Middle frontal gyrus (tissue), 1 donor: ENCODE results near the gene CROCC.
"Not testable (repeated sequence)": the region's sequence is repeated elsewhere in the genome, so short reads cannot be mapped to it uniquely, and the experiment has no call there.

Experiments
- DNase-seq: peaks from one replicate; pipeline ENCODE4 v3.0.0-alpha.2; 2015; ENCODE audit warnings: low spot score; ENCODE audit errors: extremely low spot score

CROCC gene, protein sequence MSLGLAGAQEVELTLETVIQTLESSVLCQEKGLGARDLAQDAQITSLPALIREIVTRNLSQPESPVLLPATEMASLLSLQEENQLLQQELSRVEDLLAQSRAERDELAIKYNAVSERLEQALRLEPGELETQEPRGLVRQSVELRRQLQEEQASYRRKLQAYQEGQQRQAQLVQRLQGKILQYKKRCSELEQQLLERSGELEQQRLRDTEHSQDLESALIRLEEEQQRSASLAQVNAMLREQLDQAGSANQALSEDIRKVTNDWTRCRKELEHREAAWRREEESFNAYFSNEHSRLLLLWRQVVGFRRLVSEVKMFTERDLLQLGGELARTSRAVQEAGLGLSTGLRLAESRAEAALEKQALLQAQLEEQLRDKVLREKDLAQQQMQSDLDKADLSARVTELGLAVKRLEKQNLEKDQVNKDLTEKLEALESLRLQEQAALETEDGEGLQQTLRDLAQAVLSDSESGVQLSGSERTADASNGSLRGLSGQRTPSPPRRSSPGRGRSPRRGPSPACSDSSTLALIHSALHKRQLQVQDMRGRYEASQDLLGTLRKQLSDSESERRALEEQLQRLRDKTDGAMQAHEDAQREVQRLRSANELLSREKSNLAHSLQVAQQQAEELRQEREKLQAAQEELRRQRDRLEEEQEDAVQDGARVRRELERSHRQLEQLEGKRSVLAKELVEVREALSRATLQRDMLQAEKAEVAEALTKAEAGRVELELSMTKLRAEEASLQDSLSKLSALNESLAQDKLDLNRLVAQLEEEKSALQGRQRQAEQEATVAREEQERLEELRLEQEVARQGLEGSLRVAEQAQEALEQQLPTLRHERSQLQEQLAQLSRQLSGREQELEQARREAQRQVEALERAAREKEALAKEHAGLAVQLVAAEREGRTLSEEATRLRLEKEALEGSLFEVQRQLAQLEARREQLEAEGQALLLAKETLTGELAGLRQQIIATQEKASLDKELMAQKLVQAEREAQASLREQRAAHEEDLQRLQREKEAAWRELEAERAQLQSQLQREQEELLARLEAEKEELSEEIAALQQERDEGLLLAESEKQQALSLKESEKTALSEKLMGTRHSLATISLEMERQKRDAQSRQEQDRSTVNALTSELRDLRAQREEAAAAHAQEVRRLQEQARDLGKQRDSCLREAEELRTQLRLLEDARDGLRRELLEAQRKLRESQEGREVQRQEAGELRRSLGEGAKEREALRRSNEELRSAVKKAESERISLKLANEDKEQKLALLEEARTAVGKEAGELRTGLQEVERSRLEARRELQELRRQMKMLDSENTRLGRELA (N-terminal part only)

DNA sequence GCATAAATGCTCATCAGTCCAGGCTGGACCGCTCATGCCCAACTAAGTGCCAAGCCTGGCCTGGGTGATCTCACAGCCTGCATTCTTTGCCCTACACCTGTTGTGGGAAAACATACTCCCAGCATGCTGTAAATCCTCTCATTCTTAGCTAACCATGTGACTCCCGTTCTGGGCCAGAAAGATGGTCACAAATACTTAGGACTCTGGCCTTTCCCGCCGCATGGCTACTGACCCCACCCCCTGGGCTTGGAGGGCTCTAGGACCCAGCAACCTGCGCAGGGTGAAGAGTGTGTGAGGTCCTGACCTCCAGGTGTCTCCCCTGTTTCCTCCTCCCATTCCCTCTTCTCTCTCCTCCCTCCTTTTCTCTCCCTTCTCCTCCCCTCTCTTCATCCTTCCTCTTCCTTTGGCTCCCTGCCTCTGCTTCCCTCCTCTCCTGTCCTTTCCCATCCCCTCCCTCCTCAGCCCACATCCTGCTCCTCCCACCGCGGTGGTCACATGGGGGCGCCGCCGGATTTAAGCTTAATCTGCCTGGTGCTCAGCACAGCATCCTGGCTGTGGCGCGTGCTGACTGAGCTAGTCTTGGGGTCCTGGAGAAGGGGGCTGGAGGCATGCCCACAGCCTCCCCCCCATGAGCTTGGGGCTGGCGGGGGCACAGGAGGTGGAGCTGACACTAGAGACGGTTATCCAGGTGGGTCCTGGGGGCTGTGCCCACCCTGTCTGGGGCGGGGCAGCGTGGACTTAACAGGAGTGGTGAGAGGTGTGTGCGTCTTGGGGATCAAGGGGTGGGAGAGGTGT is at the start of gene CROCC:
Gene CROCC (plus strand): TSS at position 541 of the 795 bp plus-strand sequence. CDS start 88 bp downstream, at position 629.
- no peak for DNase-seq

DNA sequence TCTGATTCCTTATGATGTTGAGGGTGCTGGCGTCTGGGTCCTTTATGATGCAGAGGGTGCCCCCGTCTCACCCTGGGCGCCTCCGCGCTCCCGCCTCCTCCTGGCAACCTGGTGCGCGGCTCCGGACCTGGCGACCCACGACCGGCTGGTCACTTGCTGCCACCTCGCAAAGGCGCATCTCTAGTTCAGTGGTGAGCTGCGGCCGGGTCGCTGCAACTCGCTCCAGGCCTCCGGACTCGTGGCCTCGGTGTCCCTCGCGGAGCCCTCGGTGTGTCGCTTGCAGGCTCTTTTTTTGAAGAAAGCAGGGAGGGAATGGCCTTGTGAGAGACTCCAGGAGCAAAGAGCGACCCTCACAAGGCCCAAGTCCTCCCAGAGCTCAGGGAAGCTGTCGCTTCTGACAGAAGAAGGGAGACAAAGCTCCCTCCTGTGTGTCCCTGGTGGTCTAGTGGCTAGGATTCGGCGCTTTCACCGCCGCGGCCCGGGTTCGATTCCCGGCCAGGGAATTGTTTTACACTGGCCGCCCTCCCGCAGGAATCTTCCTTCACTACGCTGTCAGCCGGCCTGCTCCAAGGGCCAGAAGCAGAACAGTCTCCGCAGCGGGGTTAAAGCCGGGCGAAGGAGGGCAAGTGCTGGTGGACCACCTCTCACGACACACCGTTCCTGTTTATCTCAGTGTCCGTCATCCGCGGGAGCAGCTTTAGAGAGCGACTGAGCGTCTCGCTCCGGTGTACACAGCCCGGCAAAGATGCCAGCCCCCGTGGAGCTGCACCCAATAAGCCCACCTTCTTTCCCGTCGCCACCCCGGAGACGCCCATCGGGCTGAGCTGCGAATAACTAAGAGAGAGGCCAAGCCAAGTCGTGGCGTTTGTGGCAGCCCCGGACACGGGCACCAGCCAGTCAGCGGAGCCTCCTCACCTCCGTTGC is 49.3 kb upstream of the CROCC start:
- DNase-seq = not testable (repeated sequence)

DNA sequence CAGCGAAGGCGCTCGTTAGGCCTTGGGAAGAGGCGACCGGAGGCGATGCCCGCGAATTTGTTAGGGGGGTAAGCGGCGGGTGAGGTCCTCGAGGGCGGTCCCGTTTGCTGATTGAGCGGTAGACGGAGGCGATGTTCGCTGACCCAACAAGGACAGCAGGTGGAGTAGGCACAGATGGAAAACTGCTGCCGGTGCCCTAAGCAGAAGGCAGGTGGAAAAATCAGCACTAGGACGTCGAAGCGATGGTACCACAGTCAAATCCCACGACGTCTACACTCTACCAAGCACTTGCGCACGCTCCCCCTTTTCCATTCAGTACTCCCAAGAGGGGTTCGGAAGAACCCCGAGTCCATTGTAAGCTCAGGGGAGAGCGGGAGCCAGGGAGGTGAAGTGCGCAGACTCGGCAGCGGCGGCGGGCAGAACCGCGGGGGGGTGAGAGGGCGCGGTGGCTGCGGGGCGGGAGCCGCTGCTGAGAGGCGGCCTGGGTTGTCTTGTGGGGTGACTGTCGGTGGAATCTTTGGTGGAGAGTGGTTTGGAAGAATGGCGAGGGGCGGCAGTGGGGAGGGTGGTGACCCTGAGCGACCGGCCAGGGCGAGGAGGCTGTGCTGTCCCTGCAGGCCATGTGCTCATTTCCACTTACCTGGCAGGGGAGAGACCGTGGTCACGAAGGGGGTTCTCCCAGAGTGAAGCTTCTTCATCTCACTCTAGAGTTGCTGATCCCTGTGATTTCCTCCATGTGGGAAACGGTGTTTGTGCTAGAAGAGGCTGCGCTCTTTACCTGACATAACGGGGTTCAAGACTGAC is 48.5 kb upstream of the CROCC start:
- DNase-seq = not testable (repeated sequence)

DNA sequence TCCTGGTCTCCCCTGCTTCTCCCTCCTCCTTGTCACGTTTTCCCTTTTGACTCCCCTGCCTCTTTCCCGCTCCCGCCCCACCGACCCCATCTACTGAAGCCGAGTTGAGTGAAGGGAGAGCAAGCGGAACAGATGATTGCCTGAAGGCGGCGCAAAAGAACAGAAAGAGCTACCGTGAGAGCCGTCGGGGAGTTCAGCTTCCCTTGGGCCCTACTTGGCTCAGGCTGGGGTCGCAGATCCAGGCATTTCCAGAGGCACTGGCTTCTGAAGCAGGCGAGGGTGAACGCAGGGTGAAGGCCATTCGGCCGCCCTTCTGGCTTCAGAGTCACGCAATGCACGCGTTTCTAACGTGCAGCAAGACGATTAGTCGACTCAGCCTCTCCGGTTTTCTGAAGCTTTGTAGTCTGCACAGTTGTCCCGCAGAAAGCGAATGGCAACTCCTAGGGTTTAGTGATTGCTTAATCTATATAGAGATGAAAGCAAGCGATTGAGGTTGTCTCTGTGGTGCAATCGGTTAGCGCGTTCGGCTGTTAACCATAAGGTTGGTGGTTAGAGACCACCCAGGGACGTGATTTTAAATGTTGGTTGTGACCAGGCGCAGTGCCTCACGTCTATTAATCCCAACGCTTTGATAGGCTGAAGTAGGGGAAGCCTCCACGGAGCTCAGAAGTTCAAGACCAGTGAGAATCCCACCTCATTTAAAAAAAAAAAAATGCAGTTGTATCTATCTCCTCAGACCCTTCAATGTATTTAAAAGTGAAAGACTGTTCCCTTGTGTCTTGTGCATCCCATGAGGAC is 46.6 kb upstream of the CROCC start:
- DNase-seq = not testable (repeated sequence)

DNA sequence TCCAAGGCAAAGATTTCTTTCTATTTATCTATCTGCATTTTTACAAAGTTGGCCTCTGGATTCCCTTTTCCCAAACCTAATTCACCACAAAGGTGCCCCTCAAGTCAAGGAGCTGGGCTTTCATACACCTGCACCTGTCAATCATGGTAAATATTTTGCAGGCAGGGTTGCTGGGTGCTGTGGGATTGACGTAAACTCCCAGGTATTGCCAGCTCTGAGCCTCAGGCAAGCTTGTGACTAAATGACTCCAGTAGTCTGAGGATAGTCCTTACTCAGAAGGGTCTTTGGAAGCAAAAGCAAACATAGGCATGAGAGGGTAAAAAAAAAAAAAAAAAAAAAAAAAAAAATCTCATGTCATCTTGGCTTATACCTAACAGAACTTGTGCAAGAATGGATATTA is 40.0 kb upstream of the CROCC start:
- DNase-seq = not testable (repeated sequence)

DNA sequence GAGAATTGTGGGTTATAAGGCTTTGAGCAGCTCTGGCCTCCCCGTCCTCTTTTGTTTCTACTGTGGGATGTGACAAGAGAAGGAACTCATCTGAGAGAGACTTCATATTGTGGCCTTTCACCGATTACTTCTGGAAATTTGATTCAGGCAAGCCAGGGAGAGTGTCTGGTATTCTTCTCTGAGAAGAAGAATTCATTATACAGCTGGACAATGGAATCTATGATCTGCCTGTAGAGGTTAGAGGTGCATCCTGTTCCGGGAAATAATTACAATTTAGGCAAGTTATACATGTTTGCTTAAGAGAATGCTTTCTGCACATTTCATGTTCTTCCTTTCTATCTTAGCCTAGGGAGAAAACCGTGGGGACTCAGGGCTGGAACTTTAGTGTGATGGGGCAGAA is 38.7 kb upstream of the CROCC start:
- DNase-seq = no peak

DNA sequence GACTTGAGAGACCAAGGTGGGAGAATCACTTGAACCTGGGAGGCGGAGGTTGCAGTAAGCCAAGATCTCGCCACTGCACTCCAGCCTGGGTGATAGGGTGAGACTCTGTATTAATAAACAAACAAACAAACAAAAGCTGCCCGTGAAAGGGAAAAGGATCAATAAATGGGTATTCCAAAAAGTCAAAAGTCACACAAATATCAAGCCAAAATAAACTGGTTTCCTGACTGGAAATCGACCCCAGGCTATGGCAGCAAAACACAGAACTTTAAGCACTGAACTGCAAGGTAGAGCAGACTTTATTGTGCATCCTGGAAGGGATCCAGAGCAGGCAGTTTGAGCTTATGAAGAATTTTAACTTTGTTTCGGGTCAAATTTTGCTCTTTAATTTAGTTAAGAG is 37.2 kb upstream of the CROCC start:
- not testable (repeated sequence) for DNase-seq

DNA sequence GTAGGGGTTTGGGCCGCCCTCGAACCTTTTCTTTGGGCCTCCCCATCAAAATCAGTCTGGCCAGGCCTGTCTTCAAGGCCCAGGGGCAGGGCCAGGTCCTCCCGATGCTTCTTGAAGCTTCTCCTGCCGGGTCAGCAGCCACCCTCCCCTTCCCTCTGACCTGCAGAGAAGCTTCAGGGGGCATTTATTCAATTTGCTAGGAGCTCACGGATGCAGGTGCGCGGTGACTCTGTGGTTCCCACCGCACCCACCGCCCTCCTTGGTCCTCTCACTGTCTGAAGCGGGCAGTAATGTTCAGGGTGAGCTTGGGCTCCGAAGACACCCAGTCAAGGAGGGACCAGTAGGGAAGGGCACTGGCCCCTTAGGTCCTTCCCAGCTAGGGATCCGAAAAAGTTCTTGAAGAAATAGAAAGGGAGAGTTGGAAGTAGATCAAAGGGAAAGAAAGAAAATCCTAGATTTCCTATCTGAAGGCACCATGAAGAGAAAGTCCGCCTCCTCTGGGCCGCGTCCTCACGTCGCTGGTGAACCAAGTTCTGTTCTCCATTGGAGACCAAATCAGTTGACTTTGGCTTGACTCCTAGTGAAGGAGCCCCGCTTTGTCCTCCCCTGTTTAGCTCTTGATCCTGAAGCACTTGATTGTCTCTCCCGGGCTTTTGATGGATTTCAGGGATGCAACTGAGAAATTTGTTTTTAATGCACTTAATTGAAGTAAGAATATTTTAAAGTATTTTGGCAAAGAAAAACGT is 34.7 kb upstream of the CROCC start:
- DNase-seq = no peak

DNA sequence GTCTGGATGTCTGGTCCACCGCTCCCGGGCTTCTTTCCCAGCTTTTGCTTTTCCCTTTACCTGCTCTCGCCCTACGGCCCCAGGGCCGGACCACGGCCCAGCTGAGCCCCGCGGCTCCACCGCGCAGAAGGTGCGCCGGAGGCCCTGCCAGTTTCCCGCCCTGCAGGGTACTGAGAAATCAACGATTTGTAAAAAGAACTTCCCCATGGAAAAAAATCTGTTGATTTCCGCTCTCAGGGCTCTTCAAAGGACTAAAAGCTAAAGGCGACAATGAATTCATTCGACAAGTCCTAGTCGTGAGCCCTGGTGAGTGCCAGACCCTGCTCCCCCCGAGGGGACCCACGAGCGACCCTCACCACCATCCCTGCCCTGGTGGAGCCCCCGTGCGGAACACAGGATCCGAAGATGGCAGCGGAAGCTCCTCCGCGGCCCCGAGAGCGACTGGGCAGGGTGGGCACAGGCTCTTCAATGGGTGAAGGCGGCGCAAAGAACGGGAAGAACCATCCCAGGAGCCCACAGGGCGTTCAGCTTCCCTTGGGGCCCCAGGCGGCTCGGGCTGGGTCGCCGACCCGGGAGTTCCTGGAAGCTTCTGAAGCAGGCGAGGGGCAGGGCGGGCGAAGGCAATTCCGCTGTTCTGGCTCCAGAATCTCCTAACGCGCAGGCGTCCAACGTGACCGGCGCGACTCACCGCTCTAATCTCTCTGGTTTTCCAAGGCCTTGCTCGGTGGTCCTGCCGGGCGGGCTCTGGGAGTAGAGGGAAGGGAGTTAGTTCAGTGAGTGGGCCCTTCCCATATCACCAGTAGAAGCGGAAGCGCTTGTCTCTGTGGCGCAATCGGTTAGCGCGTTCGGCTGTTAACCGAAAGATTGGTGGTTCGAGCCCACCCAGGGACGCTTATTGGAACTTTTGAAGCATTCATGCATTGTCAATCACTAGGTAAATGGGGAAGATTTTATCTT is 32.6 kb upstream of the CROCC start:
- DNase-seq = peak; percentile 79

DNA sequence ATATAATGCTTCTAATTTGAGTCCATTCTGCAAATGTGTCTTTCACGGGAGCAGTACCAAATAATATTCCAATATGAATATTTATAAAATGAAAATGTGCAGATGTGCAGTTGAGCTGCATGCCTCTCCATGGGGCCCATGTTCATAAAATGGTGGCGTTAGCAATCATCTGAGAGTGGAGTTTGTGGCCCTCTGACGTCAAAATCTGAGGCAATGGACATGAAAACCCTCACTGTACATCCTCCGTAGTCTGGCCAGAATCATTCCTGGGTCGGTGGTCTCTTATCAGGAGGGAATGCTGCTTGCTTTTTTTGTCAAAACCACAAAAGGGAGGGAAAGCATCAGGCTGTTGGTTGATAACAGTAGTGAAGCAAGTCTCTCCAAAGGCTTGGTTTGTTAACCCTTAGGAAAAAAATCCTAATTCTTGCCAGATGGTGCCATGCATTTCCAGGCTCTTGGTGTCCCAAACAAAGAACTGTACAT is 31.2 kb upstream of the CROCC start:
- not testable (repeated sequence) for DNase-seq

DNA sequence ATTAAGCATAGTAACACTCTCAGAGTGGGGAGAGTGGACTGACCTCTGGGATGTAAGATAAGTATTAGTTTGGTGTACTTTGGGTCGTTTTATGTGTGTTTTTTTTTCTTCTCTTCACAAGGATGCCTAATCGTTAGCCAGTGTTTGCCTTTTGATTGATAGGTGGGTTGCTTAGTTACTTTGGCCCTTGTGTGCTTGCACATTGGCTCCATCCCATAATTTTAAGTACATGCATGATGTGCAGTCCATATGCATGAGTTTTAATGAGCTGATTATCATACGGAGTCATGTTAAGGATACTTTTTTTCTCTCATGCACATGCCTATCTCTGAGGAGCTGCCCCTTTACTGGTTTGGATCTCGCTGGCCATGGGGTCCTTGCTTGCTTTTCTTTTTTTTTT is 30.7 kb upstream of the CROCC start:
- not testable (repeated sequence) for DNase-seq

DNA sequence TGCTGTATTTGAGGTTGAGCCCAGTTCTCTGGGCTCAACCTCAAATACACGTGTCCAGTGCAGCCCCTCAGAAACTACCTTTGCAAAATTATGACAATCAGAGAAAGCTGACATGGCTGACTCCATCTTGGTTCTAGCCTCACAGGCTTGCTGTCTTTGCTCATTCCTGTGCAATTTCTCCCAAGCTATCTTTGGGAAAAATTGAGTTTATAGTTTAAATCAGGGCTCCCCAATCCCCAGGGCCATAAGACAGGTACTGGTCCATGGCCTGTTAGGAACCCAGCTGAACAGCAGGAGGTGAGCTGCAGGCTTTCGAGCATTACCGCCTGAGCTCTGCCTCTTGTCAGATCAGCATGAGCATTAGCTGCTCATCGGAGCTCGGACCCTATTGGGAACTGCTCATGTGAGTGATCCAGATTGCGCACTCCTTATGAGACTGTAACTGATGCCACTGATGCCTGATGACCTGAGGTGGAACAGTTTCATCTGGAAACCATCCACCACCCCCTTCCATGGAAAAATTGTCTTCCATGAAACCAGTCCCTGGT is 28.7 kb upstream of the CROCC start:
- DNase-seq = not testable (repeated sequence)

DNA sequence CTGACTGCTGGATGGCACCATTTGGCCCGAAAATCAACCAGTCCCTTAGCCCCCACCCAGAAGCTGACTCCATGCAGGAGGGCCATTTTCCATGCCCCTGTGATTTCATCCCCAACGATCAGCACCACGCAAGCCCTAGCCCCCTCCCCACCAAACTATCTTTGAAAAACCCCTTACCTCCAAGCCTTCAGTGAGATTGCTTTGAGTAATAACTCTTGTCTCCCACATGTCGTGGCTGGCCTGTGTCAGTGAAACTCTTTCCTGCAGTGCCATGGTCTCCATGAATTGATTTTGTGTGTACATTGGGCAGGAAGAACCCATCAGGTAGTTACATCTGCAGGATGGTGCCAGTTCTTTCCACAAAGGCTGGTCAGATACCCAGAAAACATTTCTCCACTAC is 27.9 kb upstream of the CROCC start:
- DNase-seq = not testable (repeated sequence)

DNA sequence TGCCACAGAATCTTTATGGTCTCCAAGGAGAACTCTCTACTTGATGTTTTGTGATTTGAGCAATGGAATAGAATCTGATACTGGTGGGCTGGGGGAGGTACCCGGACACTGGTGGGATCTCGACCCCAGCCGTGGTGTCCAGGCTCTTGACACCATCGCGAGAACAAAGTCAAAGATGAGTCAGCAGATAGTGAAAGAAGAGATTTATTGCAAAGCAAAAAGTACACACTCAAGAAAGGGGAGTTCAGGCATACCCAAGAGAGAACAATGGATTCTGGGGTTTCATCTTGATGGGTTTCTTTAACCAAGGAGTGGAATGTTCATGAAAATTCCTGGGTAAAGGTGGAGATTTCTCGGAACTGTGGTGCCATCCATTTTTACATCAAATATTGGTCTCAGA is 27.4 kb upstream of the CROCC start:
- DNase-seq = not testable (repeated sequence)

DNA sequence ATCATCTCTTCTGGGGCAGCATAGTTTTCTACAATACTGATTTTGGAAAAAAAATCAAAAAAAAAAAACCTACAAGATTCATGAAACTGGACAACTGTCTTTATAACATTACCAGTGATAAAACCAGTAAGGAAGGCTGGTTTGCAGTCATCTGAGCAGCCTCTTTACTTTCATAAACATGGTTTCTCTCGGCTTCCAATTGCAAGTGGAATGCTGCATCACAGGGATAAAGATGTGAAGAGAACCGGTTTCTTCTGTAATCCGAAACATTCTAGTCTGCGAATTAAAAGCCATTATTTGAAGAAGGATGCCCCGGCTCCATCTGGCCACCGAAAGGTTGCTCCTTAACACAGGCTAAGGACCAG is 26.5 kb upstream of the CROCC start:
- not testable (repeated sequence) for DNase-seq
